Common myeloid progenitor, CD34-positive (primary cell): ENCODE data around the gene ZNF83.

Experiments
- CTCF ChIA-PET: fragments of 350-600 bp; sonication (Branson Sonifier 250); formaldehyde crosslinking; loops from one replicate; lab custom pipeline; 2021; ENCODE audit warnings: antibody characterized with exemption; lab: Charles Lee
- POLR2A ChIA-PET: fragments of 350-600 bp; sonication (Branson Sonifier 250); formaldehyde crosslinking; loops from one replicate; lab custom pipeline; 2021; ENCODE audit warnings: antibody characterized with exemption; lab: Charles Lee
- DNase-seq, 3 donors: peaks; one replicate each; pipeline versions ENCODE4 v3.0.0 to v3.0.0-alpha.2; 2013
- H3K27ac ChIP-seq, 2 experiments: 1 replicate in 1 of 2; 2 replicates in 1 of 2; pipeline ENCODE4 v1.7.0; 2013; ENCODE audit warnings: inconsistent platforms in 2 of 2, low read length in 2 of 2, mild to moderate bottlenecking in 2 of 2, low read depth in 1 of 2, moderate library complexity in 1 of 2; ENCODE audit not compliant: severe bottlenecking in 2 of 2, insufficient read depth in 1 of 2, poor library complexity in 1 of 2
- H3K27me3 ChIP-seq, 5 experiments: replicated peaks in 2 of 5; 1 replicate in 3 of 5; 2 replicates in 2 of 5; pipeline versions ENCODE4 v1.6.1 to v1.7.0; 2013; ENCODE audit warnings: low read length in 4 of 5, mild to moderate bottlenecking in 2 of 5, moderate library complexity in 2 of 5, inconsistent platforms in 1 of 5; ENCODE audit not compliant: insufficient read depth in 5 of 5, control insufficient read depth in 4 of 5
- H3K36me3 ChIP-seq, 4 experiments: 1 replicate in 2 of 4; 2 replicates in 2 of 4; pipeline versions ENCODE4 v1.6.1 to v1.7.0; 2013; ENCODE audit warnings: low read length in 3 of 4, control low read depth in 1 of 4, mild to moderate bottlenecking in 1 of 4; ENCODE audit not compliant: control insufficient read depth in 4 of 4, insufficient read depth in 4 of 4
- H3K4me1 ChIP-seq, 4 experiments: 1 replicate in 3 of 4; 2 replicates in 1 of 4; pipeline versions ENCODE4 v1.6.1 to v1.7.1; 2013; ENCODE audit warnings: low read length in 3 of 4, mild to moderate bottlenecking in 3 of 4, control low read depth in 1 of 4, inconsistent platforms in 1 of 4, moderate library complexity in 1 of 4; ENCODE audit not compliant: control insufficient read depth in 4 of 4, insufficient read depth in 4 of 4; ENCODE audit errors: control extremely low read depth in 1 of 4
- H3K4me3 ChIP-seq, 7 experiments: 1 replicate in 4 of 7; 2 replicates in 3 of 7; pipeline versions ENCODE4 v1.5.1 to v1.7.0; 2013; ENCODE audit warnings: mild to moderate bottlenecking in 7 of 7, low read length in 6 of 7, moderate library complexity in 6 of 7, inconsistent platforms in 2 of 7, low read depth in 2 of 7, control low read depth in 1 of 7; ENCODE audit not compliant: insufficient read depth in 4 of 7, control insufficient read depth in 1 of 7; ENCODE audit errors: extremely low read depth in 1 of 7
- H3K9me3 ChIP-seq, 5 experiments: 1 replicate in 4 of 5; 2 replicates in 1 of 5; pipeline versions ENCODE4 v1.6.1 to v1.7.1; 2013; ENCODE audit warnings: low read length in 4 of 5, mild to moderate bottlenecking in 2 of 5, inconsistent platforms in 1 of 5, low read depth in 1 of 5, moderate library complexity in 1 of 5; ENCODE audit not compliant: control insufficient read depth in 4 of 5, insufficient read depth in 2 of 5; ENCODE audit errors: control extremely low read depth in 1 of 5
- WGBS: methylation state at CpG from one replicate; pipeline ENCODE4 v1.1.5; 2013; ENCODE audit not compliant: insufficient coverage; 5-methylcytosine and 5-hydroxymethylcytosine counted together

The ZNF83 gene

DNA sequence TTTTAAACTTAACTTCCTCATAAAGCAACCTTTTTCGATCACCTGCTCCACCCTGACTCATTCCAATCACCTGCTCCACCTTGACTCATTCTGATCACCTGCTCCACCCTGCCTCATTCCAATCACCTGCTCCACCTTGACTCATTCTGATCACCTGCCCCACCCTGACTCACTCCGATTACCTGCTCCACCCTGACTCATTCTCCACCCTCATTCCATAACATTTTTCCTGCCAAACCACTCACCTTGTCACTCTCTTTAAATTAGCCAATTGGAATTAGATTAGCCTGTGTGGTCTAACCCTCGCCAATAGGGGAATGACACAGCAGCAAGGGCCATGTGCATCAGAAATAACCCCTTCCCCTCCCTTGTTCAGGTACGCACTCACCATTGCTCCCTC, 31.9 kb upstream of the ZNF83 start:
- POLR2A ChIA-PET = no interaction called here
- H3K4me1 ChIP-seq = no peaks in the 10 kb centered on the region
- no peak overlapping the region for H3K27ac ChIP-seq
- CTCF ChIA-PET = no interaction called here
- DNase-seq = no peak
- H3K9me3 ChIP-seq = peaks cover 0 to 15% (median 3%) of the 10 kb centered on the region in 5 experiments
- peaks cover 0 to 26% (median 12%) of the 10 kb centered on the region in 4 experiments for H3K36me3 ChIP-seq
- no peak overlapping the region for H3K4me3 ChIP-seq
- 100% methylated on average over 3 of the region's 4 CpGs for WGBS
- H3K27me3 ChIP-seq = no peaks in the 10 kb centered on the region

DNA sequence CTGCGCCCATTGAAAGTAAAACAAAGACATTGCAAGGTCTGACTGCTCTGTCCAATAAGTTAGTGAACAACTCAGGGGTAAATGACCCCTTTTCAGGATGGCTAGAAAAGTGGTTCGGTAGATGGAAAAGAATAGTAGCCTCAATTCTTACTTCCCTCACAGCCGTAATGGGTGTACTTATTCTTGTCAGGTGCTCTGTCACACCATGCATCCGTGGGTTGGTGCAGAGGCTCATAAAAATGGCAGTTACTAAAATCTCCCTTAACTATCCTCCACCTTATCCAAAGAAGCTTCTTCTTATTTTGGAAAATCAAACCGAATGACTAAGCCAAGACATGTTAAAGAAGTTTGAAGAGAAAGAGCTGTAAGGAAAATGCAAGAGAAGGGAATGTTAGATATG, 31.4 kb upstream of the ZNF83 start:
- no peak for DNase-seq
- peaks cover 0 to 27% (median 11%) of the 10 kb centered on the region in 4 experiments for H3K36me3 ChIP-seq
- no peak overlapping the region for H3K27ac ChIP-seq
- ChIA-PET POLR2A (no interaction called here), CTCF (no interaction called here)
- H3K4me1 ChIP-seq = no peaks in the 10 kb centered on the region
- H3K27me3 ChIP-seq = no peaks in the 10 kb centered on the region
- peaks cover 0 to 15% (median 3%) of the 10 kb centered on the region in 5 experiments for H3K9me3 ChIP-seq
- WGBS = 95% methylated on average over 3 of the region's 5 CpGs
- H3K4me3 ChIP-seq = no peak overlapping the region

DNA sequence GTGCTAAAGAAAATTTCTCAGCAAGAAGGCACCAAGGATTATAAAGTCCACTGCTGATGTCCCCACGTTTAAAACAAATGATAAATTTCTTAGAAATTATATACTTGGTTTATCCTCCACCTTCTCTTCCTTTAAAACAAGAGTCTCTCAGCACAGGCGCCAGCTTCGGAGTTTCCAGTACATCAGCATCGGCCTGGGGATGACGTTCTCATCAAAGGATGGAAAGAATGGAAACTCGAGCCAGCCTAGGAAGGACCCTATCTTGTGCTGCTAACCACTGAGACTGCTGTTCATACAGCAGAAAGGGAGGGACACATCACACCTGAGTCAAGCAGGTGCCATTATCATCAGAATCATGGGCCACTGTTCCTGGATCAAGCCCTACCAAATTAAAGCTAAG, 29.8 kb upstream of the ZNF83 start:
- no peaks in the 10 kb centered on the region for H3K27me3 ChIP-seq
- H3K36me3 ChIP-seq = peaks cover 0 to 20% (median 10%) of the 10 kb centered on the region in 4 experiments
- no peak overlapping the region for H3K4me3 ChIP-seq
- no peak for DNase-seq
- ChIA-PET POLR2A (no interaction called here), CTCF (no interaction called here)
- peaks cover 0 to 11% (median 2%) of the 10 kb centered on the region in 5 experiments for H3K9me3 ChIP-seq
- 96% methylated on average over 5 of the region's 6 CpGs for WGBS
- no peaks in the 10 kb centered on the region for H3K4me1 ChIP-seq
- H3K27ac ChIP-seq = no peak overlapping the region

DNA sequence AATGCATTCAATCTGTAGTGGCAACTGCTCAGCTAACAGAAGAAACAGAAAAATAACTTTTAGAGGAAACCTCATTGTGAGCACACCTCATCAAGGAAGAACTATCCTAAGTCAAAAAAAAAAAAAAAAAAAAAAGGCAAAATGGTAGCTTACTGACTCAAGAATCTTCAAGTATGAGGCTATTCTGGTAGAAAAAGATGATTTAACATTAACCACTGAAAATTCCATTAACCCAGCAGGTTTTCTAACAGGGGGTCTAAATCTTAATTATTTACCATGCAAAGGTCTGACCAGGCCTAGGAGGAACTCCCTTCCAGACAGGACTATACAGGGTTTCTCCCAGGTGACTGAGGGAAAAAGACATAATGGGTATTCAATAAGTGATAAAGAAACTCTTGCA, 28.4 kb upstream of the ZNF83 start:
- H3K9me3 ChIP-seq = peaks cover 0 to 5% (median under 1%) of the 10 kb centered on the region in 5 experiments

DNA sequence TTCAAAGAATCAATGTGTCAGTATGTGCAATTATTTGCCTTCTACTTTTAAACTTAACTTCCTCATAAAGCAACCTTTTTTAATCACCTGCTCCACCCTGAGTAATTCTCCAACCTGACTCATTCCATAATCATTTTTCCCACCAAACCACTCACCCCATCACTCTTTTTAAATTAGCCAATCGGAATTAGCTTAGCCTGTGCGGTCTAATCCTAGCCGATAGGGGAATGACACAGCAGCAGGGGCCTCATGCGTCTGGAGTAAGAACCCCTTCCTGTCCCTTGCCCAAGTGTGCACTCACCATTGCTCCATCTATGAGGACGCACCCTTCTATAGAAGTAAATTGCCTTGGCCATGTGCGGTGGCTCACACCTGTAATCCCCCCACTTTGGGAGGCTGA, 27.4 kb upstream of the ZNF83 start:
- no peak for DNase-seq
- Histone ChIP-seq H3K4me3 (no peak overlapping the region), H3K27me3 (no peaks in the 10 kb centered on the region), H3K9me3 (peaks cover 0 to 4% (median 0%) of the 10 kb centered on the region in 5 experiments), H3K27ac (no peak overlapping the region), H3K36me3 (peaks cover 0 to 28% (median 17%) of the 10 kb centered on the region in 4 experiments), H3K4me1 (no peaks in the 10 kb centered on the region)
- 100% methylated on average over 5 of the region's 6 CpGs for WGBS
- ChIA-PET CTCF (no interaction called here), POLR2A (no interaction called here)

More for the DNA sequence above, 28.4 kb upstream of the ZNF83 start:
- Histone ChIP-seq H3K27me3 (no peaks in the 10 kb centered on the region), H3K4me1 (no peaks in the 10 kb centered on the region), H3K27ac (no peak overlapping the region), H3K4me3 (no peak overlapping the region), H3K36me3 (peaks cover 0 to 25% (median 13%) of the 10 kb centered on the region in 4 experiments)
- CTCF ChIA-PET = no interaction called here
- DNase-seq = no peak
- POLR2A ChIA-PET = no interaction called here

- DNase-seq = no peak
- CTCF ChIA-PET = no interaction called here
These were observed 26.9 kb upstream of the ZNF83 start for GRCh38 chr19:52665027-52665426.

DNA sequence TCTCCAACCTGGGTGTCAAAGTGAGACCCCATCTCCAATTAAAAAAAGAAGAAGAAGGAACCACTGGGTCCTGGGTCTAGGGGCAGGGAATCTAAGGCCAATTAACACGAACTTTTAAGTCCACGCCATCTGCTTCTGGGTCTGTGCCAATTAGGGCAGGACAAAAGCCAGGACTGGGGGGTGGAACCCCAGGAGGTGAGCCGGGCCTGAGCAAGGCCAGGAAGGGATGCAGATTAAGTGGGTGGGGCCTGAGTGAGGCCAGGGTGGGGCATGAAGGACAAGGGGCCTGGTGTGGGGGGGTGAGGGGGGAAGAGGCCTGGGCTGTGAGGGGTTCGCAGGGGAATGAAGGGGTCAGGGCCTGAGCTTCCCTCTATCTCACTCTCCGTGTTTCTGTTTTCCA, 26.3 kb upstream of the ZNF83 start:
- no peaks in the 10 kb centered on the region for H3K4me1 ChIP-seq
- WGBS = 61% methylated on average over 3 of the region's 5 CpGs
- ChIA-PET CTCF (no interaction called here), POLR2A (no interaction called here)
- H3K27me3 ChIP-seq = no peaks in the 10 kb centered on the region
- H3K9me3 ChIP-seq = peaks cover 0 to 6% (median 0%) of the 10 kb centered on the region in 5 experiments
- no peak overlapping the region for H3K4me3 ChIP-seq
- peaks cover 0 to 35% (median 19%) of the 10 kb centered on the region in 4 experiments for H3K36me3 ChIP-seq
- no peak for DNase-seq
- H3K27ac ChIP-seq = no peak overlapping the region

More at GRCh38 chr19:52665027-52665426, 26.9 kb upstream of the ZNF83 start:
- WGBS = 100% methylated on average over 1 of the region's 4 CpGs
- POLR2A ChIA-PET = no interaction called here
- no peaks in the 10 kb centered on the region for H3K4me1 ChIP-seq
- H3K9me3 ChIP-seq = peaks cover 0 to 7% (median 0%) of the 10 kb centered on the region in 5 experiments
- no peak overlapping the region for H3K27ac ChIP-seq
- peaks cover 0 to 33% (median 19%) of the 10 kb centered on the region in 4 experiments for H3K36me3 ChIP-seq
- H3K4me3 ChIP-seq = no peak overlapping the region
- H3K27me3 ChIP-seq = no peaks in the 10 kb centered on the region
